ENCODE results near the gene BORCS8. TPM values are rescaled to one million over a fixed set of nuclear protein-coding genes. Genes with fewer than 3 reads are reported as not detected.
A peak's percentile ranks its signal among the peaks of the same experiment; 100 is the strongest.
"Not testable (repeated sequence)": the region's sequence is repeated elsewhere in the genome, so short reads cannot be mapped to it uniquely, and the experiment has no call there.

Gene BORCS8
- total RNA-seq, 1 donor from 2014 or later = 28.1 TPM

DNA sequence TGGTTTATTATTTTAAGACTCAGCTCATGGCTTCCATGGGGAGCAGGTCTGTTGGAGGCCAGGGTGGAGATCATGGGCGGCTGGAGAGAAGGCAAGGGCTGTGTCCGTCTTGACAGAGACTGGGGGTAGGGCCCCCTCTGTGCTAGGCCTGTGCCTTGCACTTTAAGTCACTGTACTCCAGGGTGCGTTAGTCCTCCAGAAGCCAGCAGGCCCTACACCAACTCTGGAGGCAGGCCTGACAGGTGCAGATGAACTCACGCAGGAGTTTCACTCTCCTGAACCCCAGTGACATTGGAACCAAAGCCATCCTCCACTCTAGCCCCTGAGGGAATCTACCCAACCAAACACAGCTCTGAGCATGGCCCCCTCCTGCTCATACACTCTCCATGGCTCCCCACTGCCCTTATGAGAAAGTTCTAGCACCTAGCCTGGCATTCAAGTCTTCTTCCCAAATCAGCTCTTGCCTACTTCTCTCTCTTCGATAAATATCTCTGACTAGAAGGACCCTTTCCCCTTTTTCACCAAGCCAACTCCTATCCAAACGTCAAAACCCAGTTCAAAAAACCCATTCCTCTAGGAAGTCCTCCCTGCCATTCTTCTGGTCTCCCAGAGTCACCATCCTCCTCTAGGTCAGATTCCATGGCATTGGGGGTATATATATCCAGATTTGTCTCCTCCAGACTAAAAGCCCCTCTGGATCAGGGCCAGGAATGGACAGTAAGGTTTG lies 37.0 kb downstream of the BORCS8 start:
- DNase-seq (ENCODE audit: low spot score in 2 of 2) (no peak), FAIRE-seq (no peak)

DNA sequence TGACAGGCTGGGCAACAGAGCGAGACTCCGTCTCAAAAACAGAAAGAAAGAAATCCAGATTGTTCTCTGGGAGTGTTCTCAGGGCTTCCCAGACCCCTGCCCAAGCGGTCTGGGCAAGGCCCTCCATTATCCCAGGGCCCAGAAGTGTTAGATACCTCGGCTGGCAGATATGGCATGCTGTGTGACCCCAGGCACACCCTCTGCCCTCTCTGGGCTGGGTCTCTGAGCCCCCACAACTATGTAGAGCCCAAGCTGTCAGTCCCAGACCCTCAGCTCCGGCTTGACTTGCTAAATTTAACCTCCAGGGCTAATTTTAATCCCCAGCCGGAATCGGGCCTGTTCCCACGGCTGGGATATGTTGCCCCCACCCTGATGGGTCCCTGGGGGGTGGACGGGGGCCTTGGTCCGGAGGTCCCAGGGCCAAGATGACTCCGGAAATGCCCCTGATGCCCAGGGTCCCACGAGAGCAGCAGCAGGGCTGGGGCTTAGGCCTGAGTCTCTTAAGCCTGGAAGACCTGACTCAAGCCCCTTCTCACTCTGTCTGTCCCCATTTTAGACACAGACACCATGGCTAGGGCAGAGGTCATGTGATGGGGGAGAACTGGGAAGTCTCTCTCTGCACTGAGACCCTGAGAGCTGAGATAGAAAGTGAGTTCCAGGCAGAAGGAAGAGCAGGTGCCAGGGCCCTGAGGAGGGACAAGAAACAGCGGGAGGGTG lies 39.1 kb downstream of the BORCS8 start:
- DNase-seq (ENCODE audit: low spot score in 2 of 2) = no peak
- FAIRE-seq = no peak

DNA sequence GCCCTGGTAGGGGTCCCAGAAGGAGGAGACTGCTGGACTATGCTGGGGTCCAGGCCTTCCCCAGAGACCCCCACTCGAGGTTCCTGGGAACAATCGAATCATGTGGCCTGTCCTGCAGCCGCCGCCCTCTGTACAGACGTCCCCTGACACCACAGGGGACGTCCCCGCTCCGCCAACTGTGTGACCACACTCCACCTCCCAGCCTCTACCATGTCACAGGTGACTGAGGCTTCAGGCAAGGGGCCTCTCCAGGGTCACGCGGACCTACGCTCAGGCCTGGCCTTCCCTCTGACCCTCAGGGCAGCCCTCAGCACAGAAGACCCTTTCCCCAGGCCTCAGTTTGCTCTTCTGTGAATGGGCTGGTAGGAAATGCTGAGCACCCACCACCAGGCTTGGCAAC lies 40.5 kb downstream of the BORCS8 start:
- DNase-seq (ENCODE audit: low spot score in 2 of 2) (no peak), FAIRE-seq (no peak)

DNA sequence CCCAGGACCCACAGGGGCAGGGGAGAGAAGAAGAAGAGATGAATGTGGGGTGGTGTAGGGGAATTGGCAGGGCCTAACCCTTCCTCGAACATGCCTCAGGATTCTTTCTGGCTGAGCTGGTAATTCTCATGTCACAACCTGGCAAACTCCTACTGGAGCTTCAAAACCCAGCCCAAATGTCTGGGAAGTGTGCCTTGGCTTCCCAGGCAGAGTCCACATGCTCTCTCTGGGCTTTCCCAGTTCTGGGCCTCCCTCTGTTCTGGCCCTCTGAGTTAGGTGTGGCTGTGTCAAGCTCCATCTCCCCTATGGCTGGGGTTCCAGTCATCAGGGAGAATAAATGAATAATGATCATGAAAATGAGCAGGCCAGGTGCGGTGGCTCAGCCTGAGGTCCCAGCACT lies 42.5 kb downstream of the BORCS8 start:
- FAIRE-seq (no peak), DNase-seq (ENCODE audit: low spot score in 2 of 2) (no peak)

DNA sequence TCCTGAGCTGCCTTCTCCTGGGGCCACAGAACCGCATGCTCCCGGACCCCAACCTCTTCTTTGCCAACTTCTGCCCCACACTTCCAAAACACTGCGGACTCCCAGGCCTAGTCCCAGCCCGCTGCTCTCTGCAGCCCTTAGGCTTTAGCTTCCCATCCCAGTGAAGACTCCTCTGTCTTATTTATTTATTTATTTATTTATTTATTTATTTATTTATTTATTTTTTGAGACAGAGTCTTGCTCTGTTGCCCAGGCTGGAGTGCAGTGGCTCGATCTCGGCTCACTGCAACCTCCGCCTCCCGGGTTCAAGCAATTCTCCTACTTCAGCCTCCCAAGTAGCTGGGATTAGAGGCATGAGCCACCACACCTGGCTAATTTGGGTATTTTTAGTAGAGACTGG lies 43.4 kb downstream of the BORCS8 start:
- FAIRE-seq; DNase-seq (ENCODE audit: low spot score in 2 of 2): not testable (repeated sequence)

DNA sequence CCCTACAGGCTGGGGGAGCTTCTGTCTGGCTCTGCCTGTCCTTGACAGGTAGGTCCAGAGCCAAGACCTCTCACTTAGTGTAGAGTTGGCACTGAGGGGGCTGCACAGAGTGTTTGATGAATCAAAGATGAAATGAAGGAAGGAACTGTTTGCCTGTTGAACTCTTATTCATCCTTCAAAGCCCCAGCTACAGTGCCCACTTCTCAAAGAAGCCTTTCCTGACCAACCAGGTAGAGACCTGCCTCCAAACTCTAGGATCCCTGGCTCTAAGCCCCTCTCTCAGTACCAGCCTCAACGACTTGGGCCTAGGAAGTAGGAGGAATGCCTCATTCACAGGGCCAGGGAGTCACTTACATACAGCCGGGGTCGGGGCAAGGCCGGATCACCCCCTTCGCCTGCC lies 44.6 kb downstream of the BORCS8 start:
- DNase-seq (ENCODE audit: low spot score in 2 of 2) (no peak), FAIRE-seq (no peak)

DNA sequence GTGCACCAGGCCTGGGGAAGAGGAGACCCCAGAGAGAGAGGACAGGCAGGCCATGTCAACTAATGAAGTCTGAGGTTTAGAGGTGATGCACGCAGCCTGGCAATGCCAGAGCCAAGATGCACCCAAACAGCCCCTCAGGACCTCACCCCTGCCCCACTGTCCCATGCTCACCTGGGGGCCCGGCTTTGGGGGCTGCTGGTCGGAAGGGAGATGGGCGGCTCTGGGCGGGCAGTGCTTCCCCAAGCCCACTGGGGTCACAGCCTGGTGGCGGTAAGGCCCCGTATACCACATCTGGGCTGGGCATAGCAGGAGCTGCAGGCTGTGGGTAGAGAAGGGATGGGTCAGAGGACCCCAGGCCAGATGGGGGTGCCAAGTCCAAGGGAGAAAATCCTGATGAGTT lies 45.1 kb downstream of the BORCS8 start:
- FAIRE-seq (no peak), DNase-seq (ENCODE audit: low spot score in 2 of 2) (no peak)

DNA sequence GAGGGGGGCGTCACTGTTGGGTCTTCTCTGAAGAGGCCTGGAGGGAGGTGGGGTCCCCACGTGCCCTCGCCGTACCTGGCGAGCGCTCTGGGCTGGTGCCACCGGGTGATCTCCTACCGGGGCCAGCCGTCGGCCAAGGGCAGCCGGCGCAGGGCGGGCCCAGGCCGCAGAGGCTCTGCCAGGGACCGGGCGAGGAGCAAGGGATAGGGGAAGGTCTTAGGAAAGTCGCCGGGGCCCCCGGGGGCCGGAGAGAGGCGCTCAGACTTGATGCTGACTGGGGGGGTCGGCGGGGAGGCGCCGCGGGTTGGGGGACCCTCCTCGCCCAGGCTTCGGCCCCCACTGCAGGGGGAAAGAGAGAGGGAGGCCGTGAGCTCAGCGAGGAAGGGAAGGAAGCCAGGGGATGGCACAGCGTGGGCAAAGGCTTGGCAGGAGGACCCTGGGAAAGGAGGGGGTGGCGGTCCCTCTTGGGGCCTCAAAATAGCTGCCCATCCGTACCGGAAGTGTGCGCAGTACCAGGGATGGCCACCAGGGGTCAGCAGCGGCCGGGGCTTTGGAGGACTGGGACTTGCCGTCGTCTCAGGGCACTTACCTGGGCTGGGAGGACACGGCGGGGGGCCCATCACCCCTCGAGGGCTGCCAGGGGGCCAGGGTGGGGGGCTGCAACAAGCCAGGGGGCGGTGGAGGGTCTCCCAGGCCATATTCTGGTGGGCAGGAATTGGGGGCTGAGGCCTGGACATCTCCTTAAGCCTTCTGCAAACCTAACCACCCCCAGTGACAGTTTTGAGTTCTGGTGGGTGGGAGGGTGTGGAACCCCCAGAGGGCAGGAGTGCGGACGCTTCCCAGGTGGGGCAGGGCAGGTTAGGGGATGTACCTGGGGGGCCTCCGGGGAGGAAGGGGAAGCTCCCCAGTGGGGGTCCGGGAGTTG lies 46.0 kb downstream of the BORCS8 start:
- DNase-seq (ENCODE audit: low spot score in 2 of 2) (peak; percentile 76 to 86), FAIRE-seq (no peak)

DNA sequence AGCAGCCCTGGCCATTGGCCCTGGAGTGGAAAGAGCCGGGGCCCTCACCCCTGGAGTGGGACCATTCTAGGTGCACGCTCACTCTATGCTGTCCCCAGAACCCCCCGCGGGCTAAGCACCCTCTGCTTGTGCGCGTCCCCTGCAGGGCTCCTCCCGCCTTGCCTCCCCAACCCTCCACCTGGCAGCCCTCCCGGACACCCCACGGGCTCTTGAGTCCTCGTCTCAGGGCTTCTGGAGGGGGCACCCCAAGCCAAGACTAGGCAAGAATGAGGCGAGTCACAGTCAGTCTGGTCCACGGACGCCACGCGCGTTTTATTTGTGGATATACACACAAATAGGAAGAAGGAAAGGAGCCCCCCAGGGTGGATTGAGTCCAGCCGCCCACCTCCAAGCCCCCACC lies 46.7 kb downstream of the BORCS8 start:
- FAIRE-seq = no peak
- no peak for DNase-seq (ENCODE audit: low spot score in 2 of 2)

DNA sequence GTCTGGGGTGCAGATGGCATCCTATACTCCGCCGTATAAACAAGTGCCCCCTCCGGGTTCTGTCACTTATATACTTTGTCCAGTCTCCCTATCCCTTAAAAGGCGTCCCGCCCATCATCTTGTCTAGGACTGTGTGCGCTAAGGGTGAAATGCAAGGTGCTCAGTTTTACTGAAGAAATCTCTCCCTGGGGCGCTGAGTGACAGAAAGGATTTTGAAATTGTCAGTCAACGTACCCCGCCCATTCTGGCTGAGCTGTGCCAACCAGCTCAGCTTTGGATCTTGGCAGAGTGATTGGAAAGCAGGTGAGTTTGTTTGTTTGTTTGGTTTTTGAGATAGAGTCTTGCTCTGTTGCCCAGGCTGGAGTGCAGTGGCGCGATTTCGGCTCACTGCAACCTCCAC lies 49.6 kb downstream of the BORCS8 start:
- FAIRE-seq (no peak), DNase-seq (ENCODE audit: low spot score in 2 of 2) (no peak)

DNA sequence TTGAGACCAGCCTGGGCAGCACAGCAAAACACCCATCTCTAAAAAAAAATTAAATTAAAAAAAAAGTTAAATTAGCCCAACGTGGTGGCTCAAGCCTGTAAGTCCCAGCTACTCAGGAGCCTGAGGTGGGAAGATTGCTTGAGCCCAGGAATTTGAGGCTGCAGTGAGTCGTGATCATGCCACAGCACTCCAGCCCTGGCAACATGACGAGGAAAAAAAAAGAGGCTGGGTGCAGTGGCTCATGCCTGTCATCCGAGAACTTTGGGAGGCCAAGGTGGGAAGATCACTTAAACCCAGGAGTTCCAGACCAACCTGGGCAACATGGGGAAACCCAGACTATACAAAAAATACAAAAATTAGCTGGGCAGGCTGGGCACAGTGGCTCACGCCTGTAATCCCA lies 51.5 kb downstream of the BORCS8 start:
- DNase-seq (ENCODE audit: low spot score in 2 of 2) (no peak), FAIRE-seq (no peak)

DNA sequence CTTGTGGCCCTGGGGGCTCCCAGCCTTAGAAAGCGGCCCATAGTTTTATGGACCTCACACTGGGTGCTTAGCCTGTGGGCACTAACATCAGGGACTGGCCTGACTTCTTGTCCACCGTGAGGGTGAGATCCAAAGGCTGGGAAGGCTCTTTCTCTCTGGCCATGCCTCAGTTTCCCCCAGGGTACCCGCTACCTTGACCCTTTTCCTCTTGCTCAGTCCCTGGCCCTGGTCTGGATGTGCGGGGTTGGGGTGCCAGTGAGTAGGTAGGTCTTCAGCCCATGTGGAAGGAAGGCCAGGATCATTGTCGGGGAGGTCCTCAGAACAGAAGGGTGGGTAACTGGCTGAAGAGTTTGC lies 52.1 kb downstream of the BORCS8 start:
- FAIRE-seq = no peak
- no peak for DNase-seq (ENCODE audit: low spot score in 2 of 2)

DNA sequence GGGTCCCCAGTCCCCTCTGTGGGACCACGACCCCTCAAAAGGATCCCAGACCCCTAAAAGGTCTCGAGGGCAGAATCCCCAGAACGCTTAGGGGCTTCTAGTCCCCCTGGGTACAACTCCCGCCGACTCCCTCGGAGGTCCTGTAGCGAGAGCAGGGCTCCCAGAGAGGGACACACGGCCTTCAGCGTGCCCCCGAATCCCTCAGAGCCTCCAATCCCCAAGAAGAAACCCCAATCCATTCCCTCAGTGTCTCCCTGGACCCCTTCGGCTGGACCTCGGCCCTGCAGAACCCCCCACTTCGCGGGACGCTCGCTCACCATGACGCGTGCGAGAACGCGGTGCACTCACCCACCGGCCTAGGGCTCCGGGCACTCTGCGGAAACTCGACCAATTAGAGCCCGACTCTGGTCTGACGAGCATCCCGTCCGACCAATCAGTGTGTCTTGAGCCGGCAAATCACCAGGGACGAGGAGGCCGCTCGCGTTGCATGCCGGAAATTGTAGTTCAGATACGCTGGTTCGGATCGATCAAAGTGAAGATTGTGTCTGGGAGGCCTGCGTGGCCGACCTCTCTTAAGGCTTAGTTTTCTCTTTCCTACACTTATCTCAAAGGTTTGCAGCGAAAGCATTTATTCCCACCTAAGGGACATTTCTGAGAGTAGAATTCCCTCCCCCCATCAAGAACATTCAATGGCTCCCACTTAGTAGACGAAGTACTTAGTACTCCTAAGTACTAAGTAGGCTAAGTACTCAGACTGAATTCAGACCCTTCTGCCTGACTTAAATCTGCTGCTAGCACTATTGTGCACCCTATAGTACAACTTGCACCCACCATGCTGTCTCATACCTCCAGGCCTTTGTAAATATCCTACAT lies 53.6 kb downstream of the BORCS8 start, which contains the start of gene TMEM161A:
Gene TMEM161A (minus strand): TSS at position 370 of the 873 bp plus-strand sequence. CDS start 50 bp downstream, at position 320.
- peak; percentile 60 for FAIRE-seq
- peak; percentile 97 to 98 for DNase-seq (ENCODE audit: low spot score in 2 of 2)

DNA sequence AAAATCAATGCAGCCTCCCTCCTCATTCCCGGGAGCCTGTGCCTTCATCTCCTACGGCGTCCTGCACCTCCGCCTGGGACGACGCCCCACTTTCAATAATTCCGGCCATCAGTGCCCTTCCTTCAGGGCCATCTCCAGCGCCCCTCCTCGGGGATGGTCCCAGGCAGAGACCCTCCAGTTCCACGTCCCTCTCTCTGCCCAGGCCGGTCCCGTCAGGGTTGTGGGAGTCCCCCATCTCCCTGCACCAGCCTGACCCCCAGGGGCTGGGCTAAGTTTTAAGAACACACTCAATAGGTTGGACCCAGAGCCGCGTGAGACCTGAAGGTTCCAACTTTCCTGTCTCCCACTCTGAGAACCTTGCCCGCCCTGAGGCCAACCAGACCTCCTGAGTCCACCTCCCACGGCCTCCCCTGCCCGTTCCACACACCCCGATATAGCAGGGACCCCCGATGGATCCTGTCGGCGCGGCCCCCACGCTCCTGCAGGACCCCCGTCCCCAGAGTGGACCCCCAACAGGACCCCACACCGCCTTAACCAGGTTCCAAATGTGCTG lies 54.3 kb downstream of the BORCS8 start:
- FAIRE-seq (no peak), DNase-seq (ENCODE audit: low spot score in 2 of 2) (no peak)

DNA sequence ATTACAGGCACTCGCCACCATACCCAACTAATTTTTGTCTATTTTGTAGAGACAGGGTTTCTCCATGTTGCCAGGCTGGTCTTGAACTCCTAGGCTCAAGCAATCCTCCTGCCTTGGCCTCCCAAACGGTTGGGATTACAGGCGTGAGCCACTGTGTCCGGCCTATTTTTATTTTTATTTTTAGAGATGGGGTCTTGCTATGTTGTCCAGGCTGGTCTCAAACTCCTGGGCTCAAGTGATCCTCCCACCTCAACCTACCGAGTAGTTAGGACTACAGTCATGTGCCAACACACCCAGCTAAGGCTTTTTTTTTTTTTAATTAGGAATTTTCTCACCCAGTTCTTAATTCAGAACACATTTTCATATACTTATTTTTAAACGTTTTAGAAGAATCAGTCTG lies 56.2 kb downstream of the BORCS8 start:
- FAIRE-seq = not testable (repeated sequence)

DNA sequence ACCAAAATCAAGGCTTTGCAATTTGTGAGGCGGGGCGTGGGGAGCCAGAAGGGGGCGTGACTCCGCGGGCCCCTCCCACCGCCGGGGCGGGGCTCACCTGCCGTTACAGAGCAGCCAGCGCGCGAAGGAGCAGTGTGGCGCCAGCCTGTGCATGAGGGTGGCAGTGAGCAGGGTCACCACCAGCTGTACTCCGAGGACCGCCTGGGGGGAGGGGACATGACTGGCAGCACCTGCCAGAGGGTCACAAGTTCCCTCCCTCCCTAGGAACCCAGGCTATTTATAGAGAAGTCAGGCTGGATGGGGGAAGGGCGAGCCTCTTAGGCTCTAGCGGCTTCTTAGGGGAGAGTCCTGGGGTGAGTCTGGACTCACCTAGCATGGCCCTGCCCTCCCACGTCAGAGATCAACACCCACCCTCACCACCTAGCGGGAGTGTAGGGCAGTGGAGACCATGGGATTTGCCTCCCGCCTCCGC lies 57.2 kb downstream of the BORCS8 start:
- no peak for DNase-seq (ENCODE audit: low spot score in 2 of 2)
- no peak for FAIRE-seq

More for the DNA sequence above, 56.2 kb downstream of the BORCS8 start:
- DNase-seq (ENCODE audit: low spot score in 2 of 2) = not testable (repeated sequence)

DNA sequence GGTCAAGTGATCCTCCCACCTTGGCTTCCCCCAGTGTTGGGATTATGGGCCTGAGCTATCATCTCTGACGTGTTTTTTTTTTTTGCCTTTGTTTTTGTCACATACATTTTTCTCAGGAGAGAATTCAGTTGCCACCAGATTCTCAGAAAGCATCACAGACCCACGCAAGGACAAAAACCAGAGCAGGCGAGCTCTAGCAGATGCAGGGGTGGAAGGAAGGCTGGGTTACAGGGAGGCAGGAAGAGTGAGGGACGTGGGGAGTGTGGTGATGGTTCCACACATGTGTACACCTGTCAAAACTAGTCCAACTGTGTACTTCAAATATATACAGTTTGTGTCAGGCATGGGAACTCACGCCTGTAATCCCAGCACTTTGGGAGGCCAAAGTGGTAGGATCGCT lies 58.0 kb downstream of the BORCS8 start:
- FAIRE-seq (no peak), DNase-seq (ENCODE audit: low spot score in 2 of 2) (no peak)

DNA sequence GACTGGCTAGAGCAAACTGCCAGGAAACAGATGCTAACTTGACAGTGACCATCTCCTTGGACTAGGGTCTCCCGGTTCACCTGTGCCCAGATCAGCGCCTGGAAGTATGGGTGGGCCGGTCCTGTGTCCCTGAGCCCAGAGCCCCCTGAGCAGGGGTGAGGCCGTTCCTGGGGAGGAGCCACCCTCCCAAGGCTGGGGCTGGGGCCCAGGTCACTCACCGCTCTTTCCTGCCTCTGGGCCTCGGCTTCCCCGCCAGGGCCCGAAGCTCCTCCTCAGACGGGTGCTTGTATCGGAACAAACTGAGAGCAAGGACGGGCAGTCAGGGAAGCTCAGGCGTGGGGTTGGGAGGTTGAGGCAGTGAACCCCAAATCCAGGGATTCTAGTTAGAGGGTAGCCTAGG lies 59.0 kb downstream of the BORCS8 start:
- DNase-seq (ENCODE audit: low spot score in 2 of 2) (no peak), FAIRE-seq (no peak)

DNA sequence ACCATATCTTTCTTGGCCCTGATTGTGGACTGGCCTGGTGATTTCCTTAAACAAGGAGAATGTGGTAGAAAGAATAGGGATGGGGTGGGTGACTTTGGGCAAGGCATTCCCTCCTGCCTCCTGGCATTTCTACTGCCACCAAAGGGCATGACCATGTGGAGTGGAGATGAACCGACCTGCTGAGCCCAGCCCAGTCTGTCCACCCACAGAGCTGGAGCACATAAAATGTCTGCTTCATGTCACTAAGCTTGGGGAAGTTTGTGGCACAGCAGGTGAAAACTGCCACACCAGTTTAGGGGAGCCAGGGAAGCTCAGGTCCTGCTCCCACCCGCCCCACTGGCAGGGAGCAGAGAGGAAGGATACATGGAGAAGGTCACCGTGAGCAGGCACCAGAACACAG lies 60.0 kb downstream of the BORCS8 start:
- no peak for FAIRE-seq
- no peak for DNase-seq (ENCODE audit: low spot score in 2 of 2)

All from frontal cortex (tissue), 4 donors.